ENCODE measurements around the gene CREBRF.

DNA sequence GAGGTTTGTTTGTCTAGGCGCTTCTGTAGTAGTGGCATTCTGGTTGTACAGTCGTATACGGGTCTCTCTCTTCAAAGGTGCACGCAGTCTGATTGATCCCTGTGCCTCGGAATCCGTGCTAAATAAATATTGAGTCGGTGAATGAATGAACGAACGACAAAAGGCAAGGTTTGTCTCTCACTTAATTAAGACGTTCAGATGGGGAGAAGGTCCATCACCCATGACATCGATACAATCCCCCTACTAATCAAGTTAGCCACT lies 500 bp upstream of the CREBRF start:
- TF ChIP-seq, protein P1, sequence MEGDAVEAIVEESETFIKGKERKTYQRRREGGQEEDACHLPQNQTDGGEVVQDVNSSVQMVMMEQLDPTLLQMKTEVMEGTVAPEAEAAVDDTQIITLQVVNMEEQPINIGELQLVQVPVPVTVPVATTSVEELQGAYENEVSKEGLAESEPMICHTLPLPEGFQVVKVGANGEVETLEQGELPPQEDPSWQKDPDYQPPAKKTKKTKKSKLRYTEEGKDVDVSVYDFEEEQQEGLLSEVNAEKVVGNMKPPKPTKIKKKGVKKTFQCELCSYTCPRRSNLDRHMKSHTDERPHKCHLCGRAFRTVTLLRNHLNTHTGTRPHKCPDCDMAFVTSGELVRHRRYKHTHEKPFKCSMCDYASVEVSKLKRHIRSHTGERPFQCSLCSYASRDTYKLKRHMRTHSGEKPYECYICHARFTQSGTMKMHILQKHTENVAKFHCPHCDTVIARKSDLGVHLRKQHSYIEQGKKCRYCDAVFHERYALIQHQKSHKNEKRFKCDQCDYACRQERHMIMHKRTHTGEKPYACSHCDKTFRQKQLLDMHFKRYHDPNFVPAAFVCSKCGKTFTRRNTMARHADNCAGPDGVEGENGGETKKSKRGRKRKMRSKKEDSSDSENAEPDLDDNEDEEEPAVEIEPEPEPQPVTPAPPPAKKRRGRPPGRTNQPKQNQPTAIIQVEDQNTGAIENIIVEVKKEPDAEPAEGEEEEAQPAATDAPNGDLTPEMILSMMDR (conservative IDR thresholded peaks at IDR 0.05; ENCODE audit: low read depth in 2 of 2), result no peak
- TF ChIP-seq POLR2AphosphoS5 (IDR thresholded peaks at IDR 0.05; ENCODE audit: low read depth) (no peak), CREB1 (CRISPR knock-in tag; IDR thresholded peaks at IDR 0.05; ENCODE audit: low read depth) (no peak), JUNB (IDR thresholded peaks at IDR 0.05; ENCODE audit: unreplicated experiment) (no peak), EZH2 (IDR thresholded peaks at IDR 0.05; ENCODE audit: low read depth, unreplicated experiment) (no peak)
- TF ChIP-seq, protein P2, sequence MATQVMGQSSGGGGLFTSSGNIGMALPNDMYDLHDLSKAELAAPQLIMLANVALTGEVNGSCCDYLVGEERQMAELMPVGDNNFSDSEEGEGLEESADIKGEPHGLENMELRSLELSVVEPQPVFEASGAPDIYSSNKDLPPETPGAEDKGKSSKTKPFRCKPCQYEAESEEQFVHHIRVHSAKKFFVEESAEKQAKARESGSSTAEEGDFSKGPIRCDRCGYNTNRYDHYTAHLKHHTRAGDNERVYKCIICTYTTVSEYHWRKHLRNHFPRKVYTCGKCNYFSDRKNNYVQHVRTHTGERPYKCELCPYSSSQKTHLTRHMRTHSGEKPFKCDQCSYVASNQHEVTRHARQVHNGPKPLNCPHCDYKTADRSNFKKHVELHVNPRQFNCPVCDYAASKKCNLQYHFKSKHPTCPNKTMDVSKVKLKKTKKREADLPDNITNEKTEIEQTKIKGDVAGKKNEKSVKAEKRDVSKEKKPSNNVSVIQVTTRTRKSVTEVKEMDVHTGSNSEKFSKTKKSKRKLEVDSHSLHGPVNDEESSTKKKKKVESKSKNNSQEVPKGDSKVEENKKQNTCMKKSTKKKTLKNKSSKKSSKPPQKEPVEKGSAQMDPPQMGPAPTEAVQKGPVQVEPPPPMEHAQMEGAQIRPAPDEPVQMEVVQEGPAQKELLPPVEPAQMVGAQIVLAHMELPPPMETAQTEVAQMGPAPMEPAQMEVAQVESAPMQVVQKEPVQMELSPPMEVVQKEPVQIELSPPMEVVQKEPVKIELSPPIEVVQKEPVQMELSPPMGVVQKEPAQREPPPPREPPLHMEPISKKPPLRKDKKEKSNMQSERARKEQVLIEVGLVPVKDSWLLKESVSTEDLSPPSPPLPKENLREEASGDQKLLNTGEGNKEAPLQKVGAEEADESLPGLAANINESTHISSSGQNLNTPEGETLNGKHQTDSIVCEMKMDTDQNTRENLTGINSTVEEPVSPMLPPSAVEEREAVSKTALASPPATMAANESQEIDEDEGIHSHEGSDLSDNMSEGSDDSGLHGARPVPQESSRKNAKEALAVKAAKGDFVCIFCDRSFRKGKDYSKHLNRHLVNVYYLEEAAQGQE (IDR thresholded peaks at IDR 0.05; ENCODE audit: unreplicated experiment), result no peak
